Liver (tissue), 9 donors: ENCODE results near the gene ANXA11. TPM values are rescaled to one million over a fixed set of nuclear protein-coding genes. Genes with fewer than 3 reads are reported as not detected.

Experiments used
- DNase-seq: peaks from one replicate; pipeline ENCODE4 v3.0.0-alpha.2; 2017; ENCODE audit warnings: low spot score
- H3K27ac ChIP-seq, 2 donors: one replicate each; pipeline ENCODE4 v1.7.0; 2013; ENCODE audit warnings: inconsistent platforms in 2 of 2, low read length in 2 of 2, control low read depth in 1 of 2, low read depth in 1 of 2, mild to moderate bottlenecking in 1 of 2
- H3K27me3 ChIP-seq, 4 donors: one replicate each; pipeline versions ENCODE4 v1.6.1 to v1.7.0; 2013; ENCODE audit warnings: low read length in 3 of 4, inconsistent platforms in 1 of 4, mild to moderate bottlenecking in 1 of 4, moderate library complexity in 1 of 4; ENCODE audit not compliant: control insufficient read depth in 4 of 4, insufficient read depth in 4 of 4
- H3K36me3 ChIP-seq, 4 donors: one replicate each; pipeline versions ENCODE4 v1.6.1 to v1.7.0; 2013; ENCODE audit warnings: low read length in 3 of 4, mild to moderate bottlenecking in 3 of 4, low read depth in 1 of 4, moderate library complexity in 1 of 4; ENCODE audit not compliant: control insufficient read depth in 4 of 4, insufficient read depth in 3 of 4
- H3K4me1 ChIP-seq, 4 donors: one replicate each; pipeline versions ENCODE4 v1.6.1 to v1.7.0; 2013; ENCODE audit warnings: low read length in 3 of 4, mild to moderate bottlenecking in 3 of 4, moderate library complexity in 1 of 4; ENCODE audit not compliant: control insufficient read depth in 4 of 4, insufficient read depth in 4 of 4
- H3K4me3 ChIP-seq, 3 donors: one replicate each; pipeline versions ENCODE4 v1.6.1 to v1.7.0; 2013; ENCODE audit warnings: low read length in 3 of 3, control low read depth in 1 of 3, low read depth in 1 of 3, mild to moderate bottlenecking in 1 of 3
- H3K9ac ChIP-seq, 2 donors: one replicate each; pipeline ENCODE4 v1.7.0; 2013; ENCODE audit warnings: low read length in 2 of 2, mild to moderate bottlenecking in 2 of 2, moderate library complexity in 2 of 2, control low read depth in 1 of 2, low read depth in 1 of 2
- H3K9me3 ChIP-seq, 4 donors: one replicate each; pipeline versions ENCODE4 v1.6.1 to v1.7.0; 2013; ENCODE audit warnings: low read length in 3 of 4; ENCODE audit not compliant: control insufficient read depth in 4 of 4
- ATF3 ChIP-seq: IDR thresholded peaks from 2 replicates; pipeline ENCODE4 v1.6.1; 2016; ENCODE audit warnings: antibody characterized with exemption
- EGR1 ChIP-seq, 2 donors: IDR thresholded peaks; 2 replicates each; pipeline ENCODE4 v1.6.1; 2016 to 2018; ENCODE audit warnings: antibody characterized with exemption in 2 of 2, low read depth in 2 of 2
- GABPA ChIP-seq, 2 donors: IDR thresholded peaks in 1 of 2; conservative IDR thresholded peaks in 1 of 2; 2 replicates each; pipeline ENCODE4 v1.6.1; 2016; ENCODE audit warnings: antibody characterized with exemption in 2 of 2, mild to moderate bottlenecking in 1 of 2, moderate library complexity in 1 of 2
- HNF4G ChIP-seq: IDR thresholded peaks from 2 replicates; pipeline ENCODE4 v1.6.1; 2016; ENCODE audit warnings: antibody characterized with exemption
- RAD21 ChIP-seq, 2 donors: IDR thresholded peaks; 2 replicates each; pipeline ENCODE4 v1.6.1; 2016; ENCODE audit warnings: antibody characterized with exemption in 2 of 2, mild to moderate bottlenecking in 2 of 2
- REST ChIP-seq: IDR thresholded peaks from 2 replicates; pipeline ENCODE4 v1.6.1; 2016; ENCODE audit warnings: antibody characterized with exemption, mild to moderate bottlenecking
- SP1 ChIP-seq: IDR thresholded peaks from 2 replicates; pipeline ENCODE4 v1.6.1; 2018; ENCODE audit warnings: antibody characterized with exemption, mild to moderate bottlenecking
- TAF1 ChIP-seq: conservative IDR thresholded peaks from 2 replicates; pipeline ENCODE4 v1.6.1; 2016; ENCODE audit warnings: antibody characterized with exemption, mild to moderate bottlenecking
- WGBS: extraction: QIAGEN DNeasy Blood & Tissue Kit; methylation state at CpG from one replicate; pipeline ENCODE4 v1.1.7; 2013; 5-methylcytosine and 5-hydroxymethylcytosine counted together
- polyA plus RNA-seq, 2 donors: library from polyadenylated mRNA; stranded (reverse) in 1 of 2; unstranded in 1 of 2; fragments of 200-250 nt in 1 of 2; fragments of >200 nt in 1 of 2; fragmentation: Nextera tagmentation in 1 of 2; extraction: Ambion mirVana in 1 of 2; gene quantifications; one replicate each; pipeline versions ENCODE4 v1.2.1 to v1.2.3, GENCODE V29; 2013 to 2015
- total RNA-seq, 2 donors: library from RNA; depleted of rRNA; stranded (reverse); fragments of >200 nt; gene quantifications; one replicate each; pipeline ENCODE4 v1.2.3, GENCODE V29; 2014
- donor health status: healthy.
- donor health status: healthy.
- donor health status: healthy.
- donor health status: healthy.
- donor health status: healthy.

Gene ANXA11
- total and polyA plus RNA-seq, 4 donors: 14.0 to 40.4 (median 24.8) TPM

- no peaks in the 10 kb centered on the region for H3K27me3 ChIP-seq
- H3K27ac ChIP-seq: no peak overlapping the region
- H3K36me3 ChIP-seq: peaks cover 0 to 4% (median 1%) of the 10 kb centered on the region in 4 donors
- no peak for TF ChIP-seq REST
- TF ChIP-seq RAD21 (IDR thresholded peaks at IDR 0.05): no peak
- no peak for TF ChIP-seq SP1
- TF ChIP-seq TAF1: no peak
- no peak for TF ChIP-seq ATF3
- H3K9me3 ChIP-seq: no peaks in the 10 kb centered on the region
- H3K4me3 ChIP-seq: no peak overlapping the region
- H3K4me1 ChIP-seq: no peaks in the 10 kb centered on the region
- DNase-seq: no peak
- WGBS: 93% methylated on average over 6 of the region's 6 CpGs
- no peak overlapping the region for H3K9ac ChIP-seq
Observed at GRCh38 chr10:80176526-80176925, 28.8 kb downstream of the ANXA11 start.

DNA sequence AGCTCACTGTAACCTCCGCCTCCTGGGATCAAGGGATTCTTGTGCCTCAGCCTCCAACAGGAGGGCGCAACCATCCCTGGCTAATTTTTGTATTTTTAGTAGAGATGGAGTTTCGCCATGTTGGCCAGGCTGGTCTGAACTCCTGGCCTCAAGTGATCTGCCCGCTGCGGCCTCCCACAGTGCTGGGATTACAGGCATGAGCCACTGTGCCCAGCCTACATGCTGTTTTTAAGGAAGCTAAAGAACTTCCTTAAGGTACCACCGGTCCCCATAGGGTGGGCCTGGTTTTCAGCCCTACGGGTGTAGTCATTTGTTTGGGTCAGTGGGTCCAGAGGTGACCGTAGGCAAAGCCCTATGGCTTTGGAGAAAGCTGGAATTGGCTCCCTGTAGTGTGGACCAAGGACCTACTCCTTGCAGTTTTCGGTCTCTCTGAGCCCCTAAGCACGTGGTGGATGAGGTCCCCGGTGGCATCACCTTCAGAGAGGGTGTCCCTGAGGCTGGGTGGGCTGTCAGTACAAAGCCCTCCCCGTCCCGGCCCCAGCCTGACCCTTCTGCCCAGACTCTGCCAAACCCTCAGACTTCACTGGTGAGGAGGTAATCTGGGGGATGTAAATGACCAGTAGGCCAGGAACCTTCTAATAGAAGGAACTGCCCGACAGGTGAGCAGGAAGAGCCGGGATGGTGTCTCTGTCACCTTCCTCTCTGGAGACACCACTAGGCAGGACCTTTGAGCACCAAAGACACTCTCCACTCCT, 30.5 kb downstream of the ANXA11 start:
- Histone ChIP-seq H3K9me3 (no peaks in the 10 kb centered on the region), H3K27me3 (no peaks in the 10 kb centered on the region), H3K27ac (no peak overlapping the region), H3K9ac (no peak overlapping the region), H3K36me3 (peaks cover 0 to 9% (median 2%) of the 10 kb centered on the region in 4 donors), H3K4me3 (no peak overlapping the region), H3K4me1 (no peaks in the 10 kb centered on the region)
- no peak for TF ChIP-seq HNF4G
- no peak for TF ChIP-seq GABPA (IDR thresholded peaks at IDR 0.05 in 1 of 2, conservative IDR thresholded peaks at IDR 0.05 in 1 of 2)
- TF ChIP-seq EGR1 (IDR thresholded peaks at IDR 0.05; ENCODE audit: low read depth in 2 of 2): no peak
- no peak for TF ChIP-seq TAF1
- no peak for TF ChIP-seq SP1
- TF ChIP-seq REST: no peak
- no peak for DNase-seq
- 97% methylated on average over 15 of the region's 15 CpGs for WGBS

DNA sequence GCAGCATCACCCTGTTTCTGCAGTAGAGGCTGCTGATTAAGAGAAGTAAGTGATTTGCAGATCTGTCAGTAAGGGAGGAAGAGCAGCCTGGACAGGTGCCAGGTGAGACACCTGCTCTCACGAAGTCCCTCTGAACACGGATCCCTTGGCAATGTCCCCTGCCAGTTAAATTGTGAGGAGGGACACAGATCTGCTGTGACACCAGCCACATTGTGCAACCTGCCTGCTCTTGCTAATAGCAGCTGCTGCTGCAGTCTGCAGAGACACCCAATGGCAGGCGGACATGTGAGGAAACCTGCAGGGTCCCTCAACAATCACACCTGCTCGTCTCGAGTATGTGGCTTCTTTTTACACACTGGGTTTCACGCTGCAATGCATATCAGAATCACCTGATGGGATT, 31.9 kb downstream of the ANXA11 start:
- Histone ChIP-seq H3K27me3 (no peaks in the 10 kb centered on the region), H3K4me3 (no peak overlapping the region), H3K36me3 (peaks cover 0 to 9% (median 3%) of the 10 kb centered on the region in 4 donors), H3K27ac (no peak overlapping the region), H3K9me3 (no peaks in the 10 kb centered on the region), H3K4me1 (no peaks in the 10 kb centered on the region), H3K9ac (no peak overlapping the region)
- no peak for DNase-seq
- TF ChIP-seq ATF3 (no peak), RAD21 (IDR thresholded peaks at IDR 0.05) (no peak), GABPA (IDR thresholded peaks at IDR 0.05 in 1 of 2, conservative IDR thresholded peaks at IDR 0.05 in 1 of 2) (no peak)
- 76% methylated on average over 6 of the region's 6 CpGs for WGBS
